LNCAP (cell line): Measurements from ENCODE around the gene AP5B1.

Experiments
- TF ChIP-seq, protein P1 (sequence below): fragments of 450-650 bp; IDR thresholded peaks from 2 replicates; pipeline ENCODE4 v1.5.1; 2017; ENCODE audit warnings: mild to moderate bottlenecking

AP5B1 gene

DNA sequence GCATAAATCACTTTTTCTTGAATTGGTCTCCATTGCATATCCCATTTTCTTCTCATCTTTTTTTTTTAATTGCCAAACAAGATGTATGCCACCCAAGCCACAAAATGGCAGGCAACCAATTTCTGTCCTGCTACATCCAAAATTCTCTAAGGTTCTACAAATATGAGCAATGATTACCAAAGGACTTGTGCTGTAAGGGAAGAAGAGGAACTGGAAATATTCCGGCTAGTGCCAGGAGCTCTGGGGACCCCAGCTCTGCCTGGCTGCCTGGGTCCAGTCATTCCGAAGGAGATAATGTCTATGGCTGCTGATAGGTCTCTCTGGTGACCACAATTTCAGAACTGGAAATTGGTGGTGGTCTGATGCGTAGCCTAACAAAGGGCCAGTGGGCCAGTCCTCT is 35.9 kb upstream of the AP5B1 start:
- TF ChIP-seq, protein P1, sequence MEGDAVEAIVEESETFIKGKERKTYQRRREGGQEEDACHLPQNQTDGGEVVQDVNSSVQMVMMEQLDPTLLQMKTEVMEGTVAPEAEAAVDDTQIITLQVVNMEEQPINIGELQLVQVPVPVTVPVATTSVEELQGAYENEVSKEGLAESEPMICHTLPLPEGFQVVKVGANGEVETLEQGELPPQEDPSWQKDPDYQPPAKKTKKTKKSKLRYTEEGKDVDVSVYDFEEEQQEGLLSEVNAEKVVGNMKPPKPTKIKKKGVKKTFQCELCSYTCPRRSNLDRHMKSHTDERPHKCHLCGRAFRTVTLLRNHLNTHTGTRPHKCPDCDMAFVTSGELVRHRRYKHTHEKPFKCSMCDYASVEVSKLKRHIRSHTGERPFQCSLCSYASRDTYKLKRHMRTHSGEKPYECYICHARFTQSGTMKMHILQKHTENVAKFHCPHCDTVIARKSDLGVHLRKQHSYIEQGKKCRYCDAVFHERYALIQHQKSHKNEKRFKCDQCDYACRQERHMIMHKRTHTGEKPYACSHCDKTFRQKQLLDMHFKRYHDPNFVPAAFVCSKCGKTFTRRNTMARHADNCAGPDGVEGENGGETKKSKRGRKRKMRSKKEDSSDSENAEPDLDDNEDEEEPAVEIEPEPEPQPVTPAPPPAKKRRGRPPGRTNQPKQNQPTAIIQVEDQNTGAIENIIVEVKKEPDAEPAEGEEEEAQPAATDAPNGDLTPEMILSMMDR = no peak

GRCh38 chr11:65814986-65815565 is 34.3 kb upstream of the AP5B1 start:
- TF ChIP-seq, protein P1 = no peak

- TF ChIP-seq, protein P1 = no peak
Measured at GRCh38 chr11:65814131-65814985, 33.6 kb upstream of the AP5B1 start.

GRCh38 chr11:65811764-65812475 is 31.1 kb upstream of the AP5B1 start:
- TF ChIP-seq, protein P1 = no peak

DNA sequence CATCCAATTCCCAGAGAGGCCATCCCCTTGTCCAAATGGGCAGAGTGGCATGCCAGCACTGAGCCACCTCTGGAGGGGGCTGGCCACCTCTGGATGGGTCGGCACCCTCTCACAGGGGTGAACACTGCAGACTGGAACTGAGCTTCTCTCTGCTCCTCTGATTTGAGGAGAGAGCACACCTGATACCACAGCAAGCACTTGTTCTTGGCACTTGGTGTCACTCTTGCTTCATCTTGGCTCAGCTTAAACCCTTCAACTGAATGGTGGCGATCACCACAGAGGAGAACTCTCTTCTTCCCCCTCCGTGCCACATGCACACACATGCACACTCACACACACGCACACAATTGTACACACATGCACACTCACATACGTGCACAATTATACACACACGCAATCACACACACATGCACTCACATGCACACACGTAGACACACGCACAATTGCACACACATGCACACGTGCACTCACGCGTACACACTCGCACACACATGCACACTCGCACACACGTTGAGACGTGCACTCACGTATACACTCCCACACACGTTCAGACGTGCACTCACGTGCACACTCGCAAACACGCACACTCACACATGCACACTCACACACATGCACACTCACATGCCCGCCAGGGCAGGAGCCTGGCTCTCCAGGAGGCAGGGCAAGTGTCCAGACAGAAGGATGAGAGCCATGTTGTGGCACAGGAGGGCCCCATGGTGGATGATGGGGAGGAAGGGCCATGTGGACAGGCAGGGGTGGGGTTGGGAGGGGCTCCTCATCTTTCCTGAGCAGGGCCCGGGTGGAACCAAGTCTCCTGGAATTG is 29.5 kb upstream of the AP5B1 start:
- TF ChIP-seq, protein P1 = no peak

- TF ChIP-seq, protein P1 = no peak
Measured at GRCh38 chr11:65809496-65809895, 28.7 kb upstream of the AP5B1 start.

DNA sequence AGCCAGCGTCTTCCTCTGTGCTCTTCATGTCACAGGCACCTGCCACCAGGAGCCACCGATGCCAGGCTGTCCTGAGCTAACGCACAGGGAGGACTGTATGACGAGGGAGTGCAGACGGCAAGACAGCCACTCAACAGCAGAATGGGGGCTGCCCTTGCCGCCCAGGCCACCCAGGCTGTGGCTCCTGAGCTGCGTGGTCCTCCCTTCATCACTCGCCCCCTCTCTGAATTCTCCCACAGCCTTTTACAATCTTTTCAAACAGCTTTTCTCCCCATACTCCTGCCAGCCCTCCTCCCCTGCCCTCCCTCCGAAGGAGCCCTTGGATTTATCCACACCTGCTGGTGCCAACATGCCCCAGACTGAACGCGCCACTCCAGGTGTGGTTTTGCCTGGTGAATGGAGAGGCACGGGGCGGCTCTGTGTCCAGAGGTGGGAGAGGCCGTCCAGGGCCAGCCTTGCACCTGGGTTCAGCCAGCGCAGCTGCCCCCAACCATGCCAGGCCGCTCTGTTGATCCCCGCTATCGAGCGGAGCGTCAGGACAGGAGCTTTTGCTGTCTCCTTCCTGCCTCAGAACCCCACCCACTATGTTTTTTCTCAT is 28.1 kb upstream of the AP5B1 start:
- TF ChIP-seq, protein P1 = no peak
